ENCODE results near the gene APOB. TPM values are rescaled to one million over a fixed set of nuclear protein-coding genes. Genes with fewer than 3 reads are reported as not detected.

APOB gene
- total and polyA plus RNA-seq, 2 of the 13 experiments (the other 11 are each of a cell fraction or from before 2014, with no cell fraction given), result 1,569 to 2,515 TPM

DNA sequence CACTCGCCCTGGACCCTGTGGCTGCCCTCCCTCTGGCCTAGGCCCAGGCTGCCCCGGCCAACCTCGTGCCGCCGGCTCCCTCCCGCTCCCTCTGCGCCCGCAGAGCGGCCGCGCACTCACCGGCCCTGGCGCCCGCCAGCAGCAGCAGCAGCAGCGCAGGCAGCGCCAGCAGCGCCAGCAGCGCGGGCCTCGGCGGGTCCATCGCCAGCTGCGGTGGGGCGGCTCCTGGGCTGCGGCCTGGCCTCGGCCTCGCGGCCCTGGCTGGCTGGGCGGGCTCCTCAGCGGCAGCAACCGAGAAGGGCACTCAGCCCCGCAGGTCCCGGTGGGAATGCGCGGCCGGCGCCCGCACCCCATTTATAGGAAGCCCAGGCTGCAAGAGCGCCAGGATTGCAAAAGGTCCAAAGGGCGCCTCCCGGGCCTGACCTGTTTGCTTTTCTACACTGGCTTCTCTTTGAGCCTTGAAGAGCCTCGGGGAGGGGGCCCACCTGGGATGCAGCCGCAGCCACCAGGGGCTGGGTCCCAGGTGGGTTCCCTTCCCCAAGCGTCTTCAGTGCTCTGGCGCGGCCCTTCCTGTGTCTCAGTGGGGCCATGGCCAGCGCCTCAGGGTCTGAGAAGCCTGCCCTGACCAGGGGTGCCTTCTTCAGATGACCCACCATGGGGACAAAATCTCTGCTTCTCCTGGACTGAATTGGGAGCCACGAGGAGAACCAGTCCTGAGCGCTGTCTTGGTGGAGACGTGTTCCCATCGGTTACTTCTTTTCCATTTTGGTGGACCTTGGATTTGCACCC is at the start of gene APOB (continued):
- TF ChIP-seq, protein P1, sequence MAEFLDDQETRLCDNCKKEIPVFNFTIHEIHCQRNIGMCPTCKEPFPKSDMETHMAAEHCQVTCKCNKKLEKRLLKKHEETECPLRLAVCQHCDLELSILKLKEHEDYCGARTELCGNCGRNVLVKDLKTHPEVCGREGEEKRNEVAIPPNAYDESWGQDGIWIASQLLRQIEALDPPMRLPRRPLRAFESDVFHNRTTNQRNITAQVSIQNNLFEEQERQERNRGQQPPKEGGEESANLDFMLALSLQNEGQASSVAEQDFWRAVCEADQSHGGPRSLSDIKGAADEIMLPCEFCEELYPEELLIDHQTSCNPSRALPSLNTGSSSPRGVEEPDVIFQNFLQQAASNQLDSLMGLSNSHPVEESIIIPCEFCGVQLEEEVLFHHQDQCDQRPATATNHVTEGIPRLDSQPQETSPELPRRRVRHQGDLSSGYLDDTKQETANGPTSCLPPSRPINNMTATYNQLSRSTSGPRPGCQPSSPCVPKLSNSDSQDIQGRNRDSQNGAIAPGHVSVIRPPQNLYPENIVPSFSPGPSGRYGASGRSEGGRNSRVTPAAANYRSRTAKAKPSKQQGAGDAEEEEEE (CRISPR knock-in tag; IDR thresholded peaks at IDR 0.05; ENCODE audit: borderline replicate concordance), result no peak
- TF ChIP-seq ZNF232 (CRISPR knock-in tag; IDR thresholded peaks at IDR 0.05; ENCODE audit: borderline replicate concordance), result peak; percentile 96
- no peak for TF ChIP-seq ARNT (IDR thresholded peaks at IDR 0.05)
- TF ChIP-seq, protein P2, sequence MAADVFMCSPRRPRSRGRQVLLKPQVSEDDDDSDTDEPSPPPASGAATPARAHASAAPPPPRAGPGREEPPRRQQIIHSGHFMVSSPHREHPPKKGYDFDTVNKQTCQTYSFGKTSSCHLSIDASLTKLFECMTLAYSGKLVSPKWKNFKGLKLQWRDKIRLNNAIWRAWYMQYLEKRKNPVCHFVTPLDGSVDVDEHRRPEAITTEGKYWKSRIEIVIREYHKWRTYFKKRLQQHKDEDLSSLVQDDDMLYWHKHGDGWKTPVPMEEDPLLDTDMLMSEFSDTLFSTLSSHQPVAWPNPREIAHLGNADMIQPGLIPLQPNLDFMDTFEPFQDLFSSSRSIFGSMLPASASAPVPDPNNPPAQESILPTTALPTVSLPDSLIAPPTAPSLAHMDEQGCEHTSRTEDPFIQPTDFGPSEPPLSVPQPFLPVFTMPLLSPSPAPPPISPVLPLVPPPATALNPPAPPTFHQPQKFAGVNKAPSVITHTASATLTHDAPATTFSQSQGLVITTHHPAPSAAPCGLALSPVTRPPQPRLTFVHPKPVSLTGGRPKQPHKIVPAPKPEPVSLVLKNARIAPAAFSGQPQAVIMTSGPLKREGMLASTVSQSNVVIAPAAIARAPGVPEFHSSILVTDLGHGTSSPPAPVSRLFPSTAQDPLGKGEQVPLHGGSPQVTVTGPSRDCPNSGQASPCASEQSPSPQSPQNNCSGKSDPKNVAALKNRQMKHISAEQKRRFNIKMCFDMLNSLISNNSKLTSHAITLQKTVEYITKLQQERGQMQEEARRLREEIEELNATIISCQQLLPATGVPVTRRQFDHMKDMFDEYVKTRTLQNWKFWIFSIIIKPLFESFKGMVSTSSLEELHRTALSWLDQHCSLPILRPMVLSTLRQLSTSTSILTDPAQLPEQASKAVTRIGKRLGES (CRISPR knock-in tag; IDR thresholded peaks at IDR 0.05; ENCODE audit: borderline replicate concordance), result peak; percentile 82; the same call in 1 of the 2 replicates
- peak; percentile 95 for TF ChIP-seq ZNF274 (CRISPR knock-in tag; IDR thresholded peaks at IDR 0.05)
- TF ChIP-seq ZSCAN29 (CRISPR knock-in tag; conservative IDR thresholded peaks at IDR 0.05), result peak; percentile 76; the same call in 1 of the 2 replicates
- TF ChIP-seq RORA (CRISPR knock-in tag; IDR thresholded peaks at IDR 0.05), result no peak
- TF ChIP-seq, protein P3, sequence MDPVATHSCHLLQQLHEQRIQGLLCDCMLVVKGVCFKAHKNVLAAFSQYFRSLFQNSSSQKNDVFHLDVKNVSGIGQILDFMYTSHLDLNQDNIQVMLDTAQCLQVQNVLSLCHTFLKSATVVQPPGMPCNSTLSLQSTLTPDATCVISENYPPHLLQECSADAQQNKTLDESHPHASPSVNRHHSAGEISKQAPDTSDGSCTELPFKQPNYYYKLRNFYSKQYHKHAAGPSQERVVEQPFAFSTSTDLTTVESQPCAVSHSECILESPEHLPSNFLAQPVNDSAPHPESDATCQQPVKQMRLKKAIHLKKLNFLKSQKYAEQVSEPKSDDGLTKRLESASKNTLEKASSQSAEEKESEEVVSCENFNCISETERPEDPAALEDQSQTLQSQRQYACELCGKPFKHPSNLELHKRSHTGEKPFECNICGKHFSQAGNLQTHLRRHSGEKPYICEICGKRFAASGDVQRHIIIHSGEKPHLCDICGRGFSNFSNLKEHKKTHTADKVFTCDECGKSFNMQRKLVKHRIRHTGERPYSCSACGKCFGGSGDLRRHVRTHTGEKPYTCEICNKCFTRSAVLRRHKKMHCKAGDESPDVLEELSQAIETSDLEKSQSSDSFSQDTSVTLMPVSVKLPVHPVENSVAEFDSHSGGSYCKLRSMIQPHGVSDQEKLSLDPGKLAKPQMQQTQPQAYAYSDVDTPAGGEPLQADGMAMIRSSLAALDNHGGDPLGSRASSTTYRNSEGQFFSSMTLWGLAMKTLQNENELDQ (CRISPR knock-in tag; IDR thresholded peaks at IDR 0.05; ENCODE audit: borderline replicate concordance), result peak; percentile 74
- TF ChIP-seq KDM1A (CRISPR knock-in tag; IDR thresholded peaks at IDR 0.05), result 0 out of 2 replicates have a peak, but pooled peaks have one; percentile 22
- TF ChIP-seq HNF4G (IDR thresholded peaks at IDR 0.05; ENCODE audit: borderline replicate concordance, low read depth, low read length), result peak; percentile 100
- peak; percentile 100 for TF ChIP-seq HNF4G (CRISPR knock-in tag; IDR thresholded peaks at IDR 0.05; ENCODE audit: borderline replicate concordance, low read depth)
- peak; percentile 100 for TF ChIP-seq HNF4A (CRISPR knock-in tag; IDR thresholded peaks at IDR 0.05)
- peak; percentile 97 for TF ChIP-seq ERF (CRISPR knock-in tag; IDR thresholded peaks at IDR 0.05)
- 0 out of 2 replicates have a peak, but pooled peaks have one; percentile 89 for TF ChIP-seq GTF3A (CRISPR knock-in tag; conservative IDR thresholded peaks at IDR 0.05)
- TF ChIP-seq, protein P4, sequence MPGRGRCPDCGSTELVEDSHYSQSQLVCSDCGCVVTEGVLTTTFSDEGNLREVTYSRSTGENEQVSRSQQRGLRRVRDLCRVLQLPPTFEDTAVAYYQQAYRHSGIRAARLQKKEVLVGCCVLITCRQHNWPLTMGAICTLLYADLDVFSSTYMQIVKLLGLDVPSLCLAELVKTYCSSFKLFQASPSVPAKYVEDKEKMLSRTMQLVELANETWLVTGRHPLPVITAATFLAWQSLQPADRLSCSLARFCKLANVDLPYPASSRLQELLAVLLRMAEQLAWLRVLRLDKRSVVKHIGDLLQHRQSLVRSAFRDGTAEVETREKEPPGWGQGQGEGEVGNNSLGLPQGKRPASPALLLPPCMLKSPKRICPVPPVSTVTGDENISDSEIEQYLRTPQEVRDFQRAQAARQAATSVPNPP (CRISPR knock-in tag; IDR thresholded peaks at IDR 0.05), result peak; percentile 98
- TF ChIP-seq GATAD2A (CRISPR knock-in tag; IDR thresholded peaks at IDR 0.05), result peak; percentile 91
- TF ChIP-seq ATF1 (CRISPR knock-in tag; IDR thresholded peaks at IDR 0.05), result no peak
- 0 out of 2 replicates have a peak, but pooled peaks have one; percentile 67 for TF ChIP-seq ZNF552 (CRISPR knock-in tag; IDR thresholded peaks at IDR 0.05; ENCODE audit: borderline replicate concordance)
- TF ChIP-seq ONECUT2 (CRISPR knock-in tag; IDR thresholded peaks at IDR 0.05), result peak; percentile 73; the same call in 1 of the 2 replicates
- TF ChIP-seq NCOA2 (CRISPR knock-in tag; IDR thresholded peaks at IDR 0.05), result peak; percentile 96
- TF ChIP-seq TRIM24 (CRISPR knock-in tag; IDR thresholded peaks at IDR 0.05), result 0 out of 2 replicates have a peak, but pooled peaks have one; percentile 76

Measured in HepG2 (cell line).